ENCODE data around the gene P2RX1. TPM values are rescaled to one million over a fixed set of nuclear protein-coding genes. Genes with fewer than 3 reads are reported as not detected.
"Not testable (repeated sequence)": the region's sequence is repeated elsewhere in the genome, so short reads cannot be mapped to it uniquely, and the experiment has no call there.

The P2RX1 gene
- polyA plus RNA-seq, 2 of the 4 experiments (the other 2 are of a cell fraction): 0.05 to 0.13 TPM

GRCh38 chr17:3859940-3860339 is 56.3 kb downstream of the P2RX1 start:
- H3K27ac ChIP-seq: no peak overlapping the region
- ChIA-PET POLR2A (no interaction called here), CTCF (interaction anchor here (0.7 to 12.9 kb wide), 9 partner anchors 11 to 751 kb away, joined by 3 to 224 read pairs (median 4); partner anchors contain the start of genes NCBP3 and P2RX1)
- no peak for ATAC-seq
- no peak overlapping the region for H3K4me3 ChIP-seq
- no peak for FAIRE-seq
- H3K4me2 ChIP-seq: no peak overlapping the region
- 92% methylated on average over 8 of the region's 9 CpGs for WGBS (ENCODE audit: missing lambda C conversion rate)
- TF ChIP-seq ZSCAN20 (CRISPR knock-in tag; IDR thresholded peaks at IDR 0.05): no peak
- TF ChIP-seq TP53 (CRISPR knock-in tag; IDR thresholded peaks at IDR 0.05): no peak
- no peak for TF ChIP-seq HOXB13 (CRISPR knock-in tag; IDR thresholded peaks at IDR 0.05; ENCODE audit: low read depth)
- no peak for TF ChIP-seq HEYL (CRISPR knock-in tag; IDR thresholded peaks at IDR 0.05)
- no peak for TF ChIP-seq MYC (IDR thresholded peaks at IDR 0.05; ENCODE audit: borderline replicate concordance, low read length)
- TF ChIP-seq CHD4 (IDR thresholded peaks at IDR 0.05; ENCODE audit: borderline replicate concordance): no peak
- no peak for TF ChIP-seq BCL3 (IDR thresholded peaks at IDR 0.05)
- no peak for TF ChIP-seq EHF (CRISPR knock-in tag; IDR thresholded peaks at IDR 0.05)
- no peak for TF ChIP-seq HOXB5 (CRISPR knock-in tag; IDR thresholded peaks at IDR 0.05)
- no peak for TF ChIP-seq CBX8 (IDR thresholded peaks at IDR 0.05)
- H3K4me1 ChIP-seq: peaks cover 2% of the 10 kb centered on the region; the same call in 2 of the 3 replicates
- DNase-seq (ENCODE audit: low read depth in 1 of 2, low spot score in 1 of 2): no peak
- no peaks in the 10 kb centered on the region for H3K9me3 ChIP-seq

- H3K9me3 ChIP-seq: no peaks in the 10 kb centered on the region
- POLR2A ChIA-PET: interaction anchor here (2.3 kb wide), 1 partner anchor 12 kb away, joined by 9 read pairs; the partner anchor contains the start of gene NCBP3
- TF ChIP-seq CBX8 (IDR thresholded peaks at IDR 0.05): no peak
- no peak for TF ChIP-seq ZSCAN20 (CRISPR knock-in tag; IDR thresholded peaks at IDR 0.05)
- no peak for TF ChIP-seq ZNF302 (CRISPR knock-in tag; IDR thresholded peaks at IDR 0.05)
- TF ChIP-seq ZC3H11A (IDR thresholded peaks at IDR 0.05): no peak
- no peak for TF ChIP-seq KDM1A (IDR thresholded peaks at IDR 0.05; ENCODE audit: low read depth)
- TF ChIP-seq NR3C1 (IDR thresholded peaks at IDR 0.05): no peak
- no peak for TF ChIP-seq E2F6 (IDR thresholded peaks at IDR 0.05; ENCODE audit: borderline replicate concordance, low read depth)
- TF ChIP-seq TFCP2L1 (CRISPR knock-in tag; IDR thresholded peaks at IDR 0.05): no peak
- TF ChIP-seq MAZ (IDR thresholded peaks at IDR 0.05; ENCODE audit: borderline replicate concordance, low read depth, low read length): no peak
- no peak for TF ChIP-seq HOXB13 (CRISPR knock-in tag; IDR thresholded peaks at IDR 0.05; ENCODE audit: low read depth)
- TF ChIP-seq RNF2 (IDR thresholded peaks at IDR 0.05; ENCODE audit: borderline replicate concordance, low read depth): no peak
- no peak for TF ChIP-seq HMGXB4 (CRISPR knock-in tag; IDR thresholded peaks at IDR 0.05; ENCODE audit: borderline replicate concordance)
- no peak for TF ChIP-seq MAFK (IDR thresholded peaks at IDR 0.05; ENCODE audit: partially characterized antibody)
- no peak for TF ChIP-seq PBX3 (IDR thresholded peaks at IDR 0.05)
- TF ChIP-seq MAX (IDR thresholded peaks at IDR 0.05): no peak
- H3K4me1 ChIP-seq: no peaks in the 10 kb centered on the region
- peak; percentile 21 to 39; a peak in 3 of 6 replicates for ATAC-seq
- FAIRE-seq: no peak
- H3K4me2 ChIP-seq: no peak overlapping the region
- H3K27ac ChIP-seq: no peak overlapping the region
- H3K4me3 ChIP-seq: no peak overlapping the region
- DNase-seq (ENCODE audit: low read depth in 1 of 2, low spot score in 1 of 2): no peak
- CTCF ChIA-PET: interaction anchor here (0.8 to 12.9 kb wide), 13 partner anchors 8 to 217 kb away, joined by 3 to 224 read pairs (median 4); partner anchors contain the start of genes NCBP3 and P2RX1
- WGBS (ENCODE audit: missing lambda C conversion rate): 82% methylated on average over 16 of the region's 16 CpGs
Observed at GRCh38 chr17:3857261-3858105, 58.8 kb downstream of the P2RX1 start.

GRCh38 chr17:3854204-3854603 is 62.1 kb downstream of the P2RX1 start:
- H3K4me3 ChIP-seq; FAIRE-seq; POLR2A ChIA-PET; DNase-seq (ENCODE audit: low read depth in 1 of 2, low spot score in 1 of 2); H3K4me2 ChIP-seq; ATAC-seq; CTCF ChIA-PET; H3K4me1 ChIP-seq; H3K27ac ChIP-seq; H3K9me3 ChIP-seq: not testable (repeated sequence)
- 86% methylated on average over 6 of the region's 36 CpGs for WGBS (ENCODE audit: missing lambda C conversion rate)
